Fibroblast of lung (primary cell): Measurements from ENCODE around the gene ARL15.

Experiments used
- EZH2 ChIP-seq: IDR thresholded peaks from 2 replicates; pipeline ENCODE4 v1.5.1; 2012; ENCODE audit warnings: low read length, control low read depth, mild to moderate bottlenecking; ENCODE audit errors: missing control alignments
- TF ChIP-seq, protein P1 (sequence below), 2 donors: IDR thresholded peaks in 1 of 2; conservative IDR thresholded peaks in 1 of 2; 1 replicate in 1 of 2; 2 replicates in 1 of 2; pipeline ENCODE4 v1.5.1; 2011 to 2012; ENCODE audit warnings: low read length in 2 of 2, control low read depth in 1 of 2, inconsistent platforms in 1 of 2, low read depth in 1 of 2, mild to moderate bottlenecking in 1 of 2

DNA sequence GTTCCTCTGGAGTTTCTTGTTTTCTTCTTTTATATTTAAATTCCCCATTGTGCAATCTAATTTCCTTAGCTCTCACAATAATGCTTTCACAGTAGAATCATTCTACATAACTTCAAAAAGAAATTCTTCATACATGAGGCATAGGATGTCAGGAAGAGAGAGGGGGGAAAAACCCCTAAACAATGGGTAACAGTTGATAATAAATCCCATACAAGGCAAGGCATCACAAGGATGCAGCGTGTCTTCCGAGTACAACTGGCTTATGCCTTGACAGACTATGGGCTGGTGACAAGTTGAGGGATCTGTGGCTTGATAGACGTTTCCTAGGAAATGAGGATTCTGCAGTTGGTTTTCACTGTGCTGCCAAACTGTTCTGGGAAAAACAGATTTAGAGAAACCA, 247.4 kb downstream of the ARL15 start:
- TF ChIP-seq EZH2 = no peak
- TF ChIP-seq, protein P1, sequence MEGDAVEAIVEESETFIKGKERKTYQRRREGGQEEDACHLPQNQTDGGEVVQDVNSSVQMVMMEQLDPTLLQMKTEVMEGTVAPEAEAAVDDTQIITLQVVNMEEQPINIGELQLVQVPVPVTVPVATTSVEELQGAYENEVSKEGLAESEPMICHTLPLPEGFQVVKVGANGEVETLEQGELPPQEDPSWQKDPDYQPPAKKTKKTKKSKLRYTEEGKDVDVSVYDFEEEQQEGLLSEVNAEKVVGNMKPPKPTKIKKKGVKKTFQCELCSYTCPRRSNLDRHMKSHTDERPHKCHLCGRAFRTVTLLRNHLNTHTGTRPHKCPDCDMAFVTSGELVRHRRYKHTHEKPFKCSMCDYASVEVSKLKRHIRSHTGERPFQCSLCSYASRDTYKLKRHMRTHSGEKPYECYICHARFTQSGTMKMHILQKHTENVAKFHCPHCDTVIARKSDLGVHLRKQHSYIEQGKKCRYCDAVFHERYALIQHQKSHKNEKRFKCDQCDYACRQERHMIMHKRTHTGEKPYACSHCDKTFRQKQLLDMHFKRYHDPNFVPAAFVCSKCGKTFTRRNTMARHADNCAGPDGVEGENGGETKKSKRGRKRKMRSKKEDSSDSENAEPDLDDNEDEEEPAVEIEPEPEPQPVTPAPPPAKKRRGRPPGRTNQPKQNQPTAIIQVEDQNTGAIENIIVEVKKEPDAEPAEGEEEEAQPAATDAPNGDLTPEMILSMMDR (conservative IDR thresholded peaks at IDR 0.05 in 1 of 2, IDR thresholded peaks at IDR 0.05 in 1 of 2; ENCODE audit: low read depth in 1 of 2, low read length in 2 of 2) = no peak
